Measurements from ENCODE around the gene WNT2B. TPM values are rescaled to one million over a fixed set of nuclear protein-coding genes. Genes with fewer than 3 reads are reported as not detected.
"Not testable (repeated sequence)": the region's sequence is repeated elsewhere in the genome, so short reads cannot be mapped to it uniquely, and the experiment has no call there.

Gene WNT2B
- total RNA-seq: 2.0 TPM
- long read RNA-seq, partial matches to known transcripts: 0 of 1 reads
- long read RNA-seq, other reads (novel, unspliced or antisense): 1 of 1 reads

GRCh38 chr1:112508278-112509004, at the start of gene WNT2B:
TSS of gene WNT2B (plus strand) at chr1:112508965. CDS start at chr1:112509263, 298 bp downstream.
- DNase-seq: peak; percentile 43
- intact Hi-C loops (cut with micrococcal nuclease): no loop called here
- ATAC-seq: peak; percentile 66

DNA sequence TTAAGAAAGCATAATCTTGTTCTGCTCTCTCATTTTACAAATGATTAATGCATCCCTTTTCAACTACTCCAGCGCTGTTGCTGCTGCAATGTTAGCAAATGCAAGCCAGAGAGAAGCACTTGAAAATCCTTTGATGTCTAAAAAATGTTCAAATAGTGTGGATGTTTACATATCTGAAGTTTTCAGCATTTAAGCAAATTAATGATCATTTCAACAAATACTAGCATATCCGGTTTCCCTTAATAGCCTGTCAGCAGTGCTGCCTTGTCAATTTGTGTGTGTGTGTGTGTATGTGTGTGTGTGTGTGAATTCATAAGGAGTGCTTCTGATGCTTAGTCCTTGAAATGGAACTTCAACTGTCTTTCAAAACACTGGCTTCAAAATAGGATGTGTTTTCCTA, 48.1 kb upstream of the WNT2B start:
- intact Hi-C loops (cut with micrococcal nuclease): no loop called here
- ATAC-seq (no peak), DNase-seq (no peak)

DNA sequence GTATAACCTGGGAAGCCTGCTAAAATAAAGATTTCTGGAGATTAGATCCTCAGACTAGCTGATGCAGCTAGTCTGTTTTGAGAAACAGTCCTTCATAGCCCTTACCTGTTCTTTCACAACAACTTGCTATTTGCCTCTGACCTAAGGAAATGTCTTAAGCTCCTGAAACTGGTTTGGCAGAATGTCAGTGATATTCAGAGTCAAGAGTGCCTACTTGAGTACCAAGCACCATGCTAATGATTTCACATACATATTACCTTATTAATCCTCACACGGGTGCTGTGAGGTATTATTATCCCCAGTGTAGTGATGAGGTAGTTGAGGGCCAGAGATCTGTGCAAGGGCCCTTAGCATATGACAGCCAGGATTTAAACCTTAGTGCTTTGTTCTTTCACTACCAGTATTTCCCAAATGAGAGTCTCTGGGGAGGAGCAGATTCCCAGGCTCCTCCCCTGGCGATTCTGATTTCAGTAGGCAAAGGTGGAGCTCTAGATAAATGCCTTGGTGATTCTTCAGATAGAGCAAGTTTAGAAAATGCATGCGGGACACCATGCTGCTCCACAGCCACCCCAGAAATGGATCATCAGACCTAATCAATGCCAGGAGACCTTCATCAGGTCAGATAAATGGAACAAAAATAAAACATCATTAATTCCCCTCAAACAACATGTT, 47.4 kb upstream of the WNT2B start:
- no peak for ATAC-seq
- intact Hi-C loops (cut with micrococcal nuclease): no loop called here
- DNase-seq: no peak

GRCh38 chr1:112462953-112463279, 45.8 kb upstream of the WNT2B start:
- intact Hi-C loops (cut with micrococcal nuclease): no loop called here
- no peak for DNase-seq
- ATAC-seq: no peak

GRCh38 chr1:112464501-112464900, 44.3 kb upstream of the WNT2B start:
- ATAC-seq: no peak
- no peak for DNase-seq
- intact Hi-C loops (cut with micrococcal nuclease): no loop called here

DNA sequence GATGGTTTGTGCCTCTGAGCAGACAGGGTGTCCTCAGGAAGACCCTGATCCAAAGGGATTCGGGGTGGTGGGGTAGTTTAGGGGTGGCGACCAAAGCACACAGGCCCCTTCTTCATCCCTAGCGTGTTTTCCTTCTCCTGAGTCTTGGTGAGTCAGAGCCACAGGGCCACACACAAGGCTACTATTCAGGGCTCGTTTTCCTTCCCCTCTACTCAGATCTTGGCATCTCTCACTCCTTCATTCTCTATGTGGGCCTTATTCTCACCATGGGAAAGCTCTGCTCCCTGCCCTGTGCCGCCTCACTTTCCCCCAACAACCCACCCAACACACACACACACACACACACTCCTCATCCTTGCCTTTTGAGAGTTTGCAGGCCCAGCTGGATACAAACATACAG, 43.6 kb upstream of the WNT2B start:
- intact Hi-C loops (cut with micrococcal nuclease): no loop called here
- DNase-seq (no peak), ATAC-seq (peak; percentile 9)

GRCh38 chr1:112466078-112466660, 42.6 kb upstream of the WNT2B start:
- DNase-seq: peak; percentile 97
- intact Hi-C loops (cut with micrococcal nuclease): loop anchor here (2.0 kb wide), 1 partner anchor 75 kb away; no protein-coding TSS in a partner anchor
- peak; percentile 93 for ATAC-seq

DNA sequence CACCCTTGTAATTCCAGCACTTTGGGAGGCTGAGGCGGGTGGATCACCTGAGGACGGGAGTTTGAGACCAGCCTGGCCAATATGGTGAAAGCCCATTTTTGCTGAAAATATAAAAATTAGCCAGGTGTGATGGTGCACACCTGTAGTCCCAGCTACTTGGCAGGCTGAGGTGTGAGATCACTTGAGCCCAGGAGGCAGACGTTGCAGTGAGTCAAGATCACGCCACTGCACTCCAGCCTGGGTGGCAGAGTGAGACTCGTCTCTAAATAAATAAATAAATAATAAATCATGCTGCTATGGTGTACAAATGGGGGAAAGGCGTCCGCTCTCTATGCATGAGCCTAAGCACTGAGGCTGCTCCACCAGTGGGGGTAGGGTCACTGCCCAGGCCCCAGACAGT, 38.4 kb upstream of the WNT2B start:
- DNase-seq; intact Hi-C loops (cut with micrococcal nuclease); ATAC-seq: not testable (repeated sequence)

DNA sequence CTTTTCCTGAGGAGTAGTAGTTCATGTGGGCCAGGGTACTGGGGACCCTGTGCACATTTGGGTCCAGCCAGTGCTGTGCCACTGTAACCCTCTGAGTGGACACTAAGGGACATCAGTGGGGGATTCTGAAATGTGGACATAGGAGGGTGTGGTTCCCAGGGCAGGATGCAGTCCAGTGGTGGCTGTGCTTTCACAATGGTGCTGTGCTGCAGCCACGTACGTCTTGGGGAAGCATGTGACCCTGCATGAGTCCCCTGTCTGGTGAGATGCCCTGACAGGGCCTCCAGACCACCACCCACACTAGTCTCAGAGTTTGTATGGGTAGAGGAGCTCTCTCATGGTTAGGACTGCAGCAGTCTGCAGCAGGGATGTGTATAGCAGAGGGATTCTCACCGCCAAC, 37.8 kb upstream of the WNT2B start:
- ATAC-seq (no peak), DNase-seq (no peak)
- intact Hi-C loops (cut with micrococcal nuclease): no loop called here

- intact Hi-C loops (cut with micrococcal nuclease): no loop called here
- DNase-seq (no peak), ATAC-seq (no peak)
Measured at GRCh38 chr1:112472142-112472541, 36.6 kb upstream of the WNT2B start.

GRCh38 chr1:112477550-112477949, 31.2 kb upstream of the WNT2B start:
- no peak for ATAC-seq
- intact Hi-C loops (cut with micrococcal nuclease): no loop called here
- no peak for DNase-seq

- DNase-seq: no peak
- ATAC-seq: no peak
- intact Hi-C loops (cut with micrococcal nuclease): no loop called here
Measured at GRCh38 chr1:112478314-112478713, 30.5 kb upstream of the WNT2B start.

DNA sequence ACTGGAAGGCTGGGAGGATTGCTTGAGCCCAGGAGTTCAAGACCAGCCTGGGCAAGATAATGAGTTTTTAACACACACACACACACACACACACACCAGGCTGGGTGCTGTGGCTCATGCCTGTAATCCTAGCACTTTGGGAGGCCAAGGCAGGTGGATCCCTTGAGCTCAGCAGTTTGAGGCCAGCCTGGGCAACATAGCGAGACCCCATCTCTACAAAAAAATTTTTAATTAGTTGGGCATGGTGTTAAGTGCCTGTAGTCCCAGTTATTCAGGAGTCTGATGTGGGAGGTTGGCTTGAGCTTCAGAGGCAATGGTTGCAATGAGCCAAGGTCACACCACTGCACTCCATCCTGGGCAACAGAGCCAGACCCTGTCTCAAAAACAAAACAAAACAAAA, 22.7 kb upstream of the WNT2B start:
- DNase-seq; intact Hi-C loops (cut with micrococcal nuclease); ATAC-seq: not testable (repeated sequence)

GRCh38 chr1:112487686-112488085, 21.1 kb upstream of the WNT2B start:
- DNase-seq; ATAC-seq; intact Hi-C loops (cut with micrococcal nuclease): not testable (repeated sequence)

DNA sequence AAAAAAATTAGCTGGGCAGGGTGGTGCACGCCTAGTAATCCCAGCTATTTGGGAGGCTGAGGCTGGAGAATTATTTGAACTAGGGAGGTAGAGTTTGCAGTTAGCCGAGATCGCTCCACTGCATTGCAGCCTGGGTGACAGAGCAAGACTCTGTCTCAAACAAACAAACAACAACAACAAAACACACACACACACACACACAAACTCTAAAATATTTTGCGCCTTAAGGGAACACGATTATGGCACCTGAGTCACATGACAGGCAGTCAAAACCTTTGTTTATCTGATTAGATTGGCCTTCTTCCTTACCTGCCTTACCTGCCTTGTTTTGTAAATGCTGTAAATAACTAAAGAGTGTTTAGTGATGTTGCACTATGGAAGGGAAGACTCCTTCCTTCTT, 20.6 kb upstream of the WNT2B start:
- DNase-seq (no peak), ATAC-seq (no peak)
- intact Hi-C loops (cut with micrococcal nuclease): no loop called here

GRCh38 chr1:112492076-112492475, 16.7 kb upstream of the WNT2B start:
- ATAC-seq: no peak
- intact Hi-C loops (cut with micrococcal nuclease): no loop called here
- DNase-seq: no peak

DNA sequence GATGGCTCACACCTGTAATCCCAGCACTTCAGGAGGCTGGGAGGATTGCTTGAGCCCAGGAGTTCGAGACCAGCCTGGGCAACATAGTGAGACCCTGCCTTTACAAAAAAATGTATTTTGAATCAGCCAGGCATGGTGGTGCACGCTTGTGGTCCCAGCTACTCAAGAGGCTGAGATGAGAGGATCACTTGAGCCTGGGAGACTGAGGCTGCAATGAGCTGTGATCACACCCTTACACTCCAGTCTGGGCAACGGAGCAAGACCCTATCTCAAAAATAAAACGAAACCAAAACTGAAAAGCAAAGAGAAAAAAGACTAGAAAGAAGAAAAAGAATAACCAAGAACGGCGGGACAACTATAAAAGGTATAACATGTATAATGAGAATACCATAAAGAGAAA, 15.4 kb upstream of the WNT2B start:
- DNase-seq (no peak), ATAC-seq (no peak)
- intact Hi-C loops (cut with micrococcal nuclease): no loop called here

DNA sequence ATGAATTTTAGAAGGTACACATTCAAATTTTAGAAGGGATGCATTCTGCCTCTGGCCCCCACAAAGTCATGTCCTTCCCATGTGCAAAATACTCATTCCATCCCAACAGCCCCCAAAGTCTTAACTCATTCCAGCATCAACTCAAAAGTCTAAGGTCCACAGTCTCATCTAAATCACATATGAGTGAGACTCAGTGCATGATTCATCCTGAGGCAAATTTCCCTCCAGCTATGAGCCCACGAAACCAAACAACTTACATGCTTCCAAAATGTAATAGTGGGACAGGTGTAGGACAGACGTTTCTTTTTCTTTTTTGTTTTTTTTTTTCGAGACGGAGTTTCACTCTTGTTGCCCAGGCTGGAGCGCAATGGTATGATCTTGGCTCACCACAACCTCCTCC, 12.5 kb upstream of the WNT2B start:
- DNase-seq: no peak
- ATAC-seq: no peak
- intact Hi-C loops (cut with micrococcal nuclease): no loop called here

DNA sequence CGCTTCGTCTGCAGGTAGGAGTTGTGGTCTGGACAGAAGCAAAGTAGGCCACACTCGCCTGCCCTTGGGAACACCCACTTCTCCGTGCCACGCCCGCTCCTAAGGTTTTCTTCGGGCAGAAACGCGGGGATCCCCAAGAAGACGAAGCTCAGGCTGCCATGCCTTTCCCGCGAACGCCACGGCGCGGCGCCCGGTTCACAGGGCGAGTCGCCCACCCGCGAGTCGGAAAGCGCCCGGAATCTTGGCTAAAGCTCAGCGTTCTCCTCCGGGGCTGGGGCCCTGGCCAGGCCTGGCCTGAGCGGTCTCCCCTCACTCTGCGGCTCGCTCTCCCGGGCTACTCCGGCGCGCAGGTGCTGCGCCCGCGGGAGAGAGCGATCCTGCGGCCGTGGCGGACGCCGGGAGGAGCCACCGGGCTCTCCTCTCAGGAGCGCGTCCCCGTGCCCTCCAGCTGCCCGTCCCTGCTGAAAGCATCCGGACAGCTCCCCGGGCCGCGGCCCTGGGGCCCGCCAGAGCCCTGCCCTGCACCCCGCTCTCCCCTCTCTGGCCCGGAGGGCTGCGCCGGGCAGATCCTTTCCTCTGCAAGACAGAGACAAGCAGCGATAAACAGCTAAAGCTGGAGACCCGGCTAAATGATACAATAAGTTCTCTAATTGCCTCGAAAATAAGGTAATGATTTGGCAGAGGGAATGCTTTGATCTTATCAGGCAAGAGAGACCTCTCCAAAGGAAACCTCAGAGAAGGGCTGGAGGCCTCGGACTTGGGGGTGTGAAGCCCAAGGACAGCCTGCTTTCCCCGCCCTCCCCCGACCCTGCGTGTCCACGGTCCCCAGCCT, 6.7 kb upstream of the WNT2B start:
- intact Hi-C loops (cut with micrococcal nuclease): no loop called here

DNA sequence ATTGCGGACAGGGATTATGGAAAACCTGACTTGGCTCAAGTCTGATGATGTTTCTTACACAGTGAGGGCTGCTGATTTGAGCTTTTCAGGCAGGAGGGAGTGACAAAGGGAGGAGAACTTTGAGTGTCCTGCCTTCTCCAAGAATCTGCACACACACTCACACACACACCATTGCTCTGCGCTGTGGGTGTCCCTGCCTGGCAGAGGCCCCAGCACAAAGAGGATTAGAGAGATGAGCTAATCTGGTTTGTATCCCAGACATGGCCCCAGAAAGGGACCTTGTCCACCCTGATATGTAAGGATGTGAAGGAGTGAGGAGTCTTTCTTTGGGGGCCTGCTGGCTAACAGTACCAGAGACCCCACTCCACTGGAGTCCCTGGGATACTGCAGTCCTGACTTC, 5.9 kb upstream of the WNT2B start:
- peak; percentile 39 for ATAC-seq
- DNase-seq: no peak
- intact Hi-C loops (cut with micrococcal nuclease): no loop called here

More for the DNA sequence above, 6.7 kb upstream of the WNT2B start:
- peak; percentile 94 for ATAC-seq
- peak; percentile 88 for DNase-seq

All from left ventricle myocardium superior (tissue), 1 donor.